Upper lobe of right lung (tissue), 1 donor: ENCODE results near the gene ZNF667. TPM values are rescaled to one million over a fixed set of nuclear protein-coding genes. Genes with fewer than 3 reads are reported as not detected.
A peak's percentile ranks its signal among the peaks of the same experiment; 100 is the strongest.

ENCODE experiments used
- ATAC-seq: fragments of 200-7000 bp; cut with Tn5 transposase; one replicate; pipeline ENCODE4 v1.9.1; 2020; ENCODE audit warnings: mild to moderate bottlenecking, moderate library complexity
- DNase-seq: peaks from one replicate; pipeline ENCODE4 v3.0.0-alpha.2; 2020
- H3K27ac ChIP-seq: fragments of 200-600 bp; one replicate; pipeline ENCODE4 v1.8.0; 2022
- H3K27me3 ChIP-seq: fragments of 200-600 bp; one replicate; pipeline ENCODE4 v1.8.0; 2022; ENCODE audit warnings: mild to moderate bottlenecking
- H3K36me3 ChIP-seq: fragments of 200-600 bp; one replicate; pipeline ENCODE4 v1.8.0; 2022
- H3K4me1 ChIP-seq: fragments of 200-600 bp; one replicate; pipeline ENCODE4 v1.8.0; 2022
- H3K4me3 ChIP-seq: fragments of 200-600 bp; one replicate; pipeline ENCODE4 v1.8.0; 2022; ENCODE audit warnings: mild to moderate bottlenecking
- H3K9me3 ChIP-seq: fragments of 200-600 bp; one replicate; pipeline ENCODE4 v1.8.0; 2022
- intact Hi-C: fragments of 100-400 bp; cut with DNase I; formaldehyde crosslinking; loops from one replicate; pipeline ENCODE4 v1.11.0; 2022
- total RNA-seq: library from RNA; stranded (reverse); fragmentation: NEBNext Ultra II Directional; extraction: Animal tissue kit (Norgen Biotek cat#: 25700); gene quantifications from one replicate; pipeline ENCODE4 v1.2.1, GENCODE V29; 2021
- TF ChIP-seq, protein P1 (sequence below): fragments of 200-600 bp; IDR thresholded peaks from one replicate; pipeline ENCODE4 v1.8.0; 2022; ENCODE audit warnings: antibody characterized with exemption
- donor health status: DM: no; HTN: yes; CAD: no; lungs with severe emphysema.

Gene ZNF667
- total RNA-seq, 1 donor from 2014 or later: 2.8 TPM

DNA sequence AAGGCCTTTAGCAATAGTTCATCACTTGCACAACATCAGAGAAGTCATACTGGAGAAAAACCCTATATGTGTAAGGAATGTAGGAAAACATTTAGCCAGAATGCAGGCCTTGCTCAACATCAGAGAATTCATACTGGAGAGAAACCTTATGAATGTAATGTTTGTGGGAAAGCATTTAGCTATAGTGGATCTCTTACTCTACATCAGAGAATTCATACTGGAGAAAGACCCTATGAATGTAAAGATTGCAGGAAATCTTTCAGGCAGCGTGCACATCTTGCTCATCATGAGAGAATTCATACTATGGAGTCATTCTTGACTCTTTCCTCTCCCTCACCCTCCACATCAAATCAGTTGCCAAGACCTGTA is 53.2 kb downstream of the ZNF667 start:
- no peaks in the 10 kb centered on the region for H3K27me3 ChIP-seq
- ATAC-seq (no peak), DNase-seq (no peak)
- H3K36me3 ChIP-seq: no peaks in the 10 kb centered on the region
- intact Hi-C loops: no loop called here
- H3K9me3 ChIP-seq: peaks cover 99% of the 10 kb centered on the region
- no peaks in the 10 kb centered on the region for H3K4me1 ChIP-seq
- H3K27ac ChIP-seq: no peak overlapping the region
- TF ChIP-seq, protein P1, sequence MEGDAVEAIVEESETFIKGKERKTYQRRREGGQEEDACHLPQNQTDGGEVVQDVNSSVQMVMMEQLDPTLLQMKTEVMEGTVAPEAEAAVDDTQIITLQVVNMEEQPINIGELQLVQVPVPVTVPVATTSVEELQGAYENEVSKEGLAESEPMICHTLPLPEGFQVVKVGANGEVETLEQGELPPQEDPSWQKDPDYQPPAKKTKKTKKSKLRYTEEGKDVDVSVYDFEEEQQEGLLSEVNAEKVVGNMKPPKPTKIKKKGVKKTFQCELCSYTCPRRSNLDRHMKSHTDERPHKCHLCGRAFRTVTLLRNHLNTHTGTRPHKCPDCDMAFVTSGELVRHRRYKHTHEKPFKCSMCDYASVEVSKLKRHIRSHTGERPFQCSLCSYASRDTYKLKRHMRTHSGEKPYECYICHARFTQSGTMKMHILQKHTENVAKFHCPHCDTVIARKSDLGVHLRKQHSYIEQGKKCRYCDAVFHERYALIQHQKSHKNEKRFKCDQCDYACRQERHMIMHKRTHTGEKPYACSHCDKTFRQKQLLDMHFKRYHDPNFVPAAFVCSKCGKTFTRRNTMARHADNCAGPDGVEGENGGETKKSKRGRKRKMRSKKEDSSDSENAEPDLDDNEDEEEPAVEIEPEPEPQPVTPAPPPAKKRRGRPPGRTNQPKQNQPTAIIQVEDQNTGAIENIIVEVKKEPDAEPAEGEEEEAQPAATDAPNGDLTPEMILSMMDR: no peak
- H3K4me3 ChIP-seq: no peak overlapping the region

DNA sequence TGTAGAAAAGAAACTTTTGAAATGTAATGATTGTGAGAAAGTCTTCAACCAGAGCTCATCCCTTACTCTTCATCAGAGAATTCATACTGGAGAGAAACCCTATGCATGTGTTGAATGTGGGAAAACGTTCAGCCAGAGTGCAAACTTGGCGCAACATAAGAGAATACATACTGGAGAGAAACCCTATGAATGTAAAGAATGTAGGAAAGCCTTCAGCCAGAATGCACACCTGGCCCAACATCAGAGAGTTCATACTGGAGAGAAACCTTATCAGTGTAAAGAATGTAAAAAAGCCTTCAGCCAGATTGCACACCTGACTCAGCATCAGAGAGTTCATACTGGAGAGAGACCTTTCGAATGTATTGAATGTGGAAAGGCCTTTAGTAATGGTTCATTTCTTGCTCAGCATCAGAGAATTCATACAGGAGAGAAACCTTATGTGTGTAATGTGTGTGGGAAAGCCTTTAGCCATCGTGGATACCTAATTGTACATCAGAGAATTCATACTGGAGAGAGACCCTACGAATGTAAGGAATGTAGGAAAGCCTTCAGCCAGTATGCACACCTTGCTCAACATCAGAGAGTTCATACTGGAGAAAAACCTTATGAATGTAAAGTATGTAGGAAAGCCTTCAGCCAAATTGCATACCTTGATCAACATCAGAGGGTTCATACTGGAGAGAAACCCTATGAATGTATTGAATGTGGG is 53.7 kb downstream of the ZNF667 start:
- ATAC-seq (no peak), DNase-seq (no peak)
- no peaks in the 10 kb centered on the region for H3K36me3 ChIP-seq
- H3K27me3 ChIP-seq: no peaks in the 10 kb centered on the region
- no peak overlapping the region for H3K4me3 ChIP-seq
- intact Hi-C loops: no loop called here
- no peaks in the 10 kb centered on the region for H3K4me1 ChIP-seq
- no peak overlapping the region for H3K27ac ChIP-seq
- peaks cover 99% of the 10 kb centered on the region for H3K9me3 ChIP-seq
- TF ChIP-seq, protein P1: no peak

DNA sequence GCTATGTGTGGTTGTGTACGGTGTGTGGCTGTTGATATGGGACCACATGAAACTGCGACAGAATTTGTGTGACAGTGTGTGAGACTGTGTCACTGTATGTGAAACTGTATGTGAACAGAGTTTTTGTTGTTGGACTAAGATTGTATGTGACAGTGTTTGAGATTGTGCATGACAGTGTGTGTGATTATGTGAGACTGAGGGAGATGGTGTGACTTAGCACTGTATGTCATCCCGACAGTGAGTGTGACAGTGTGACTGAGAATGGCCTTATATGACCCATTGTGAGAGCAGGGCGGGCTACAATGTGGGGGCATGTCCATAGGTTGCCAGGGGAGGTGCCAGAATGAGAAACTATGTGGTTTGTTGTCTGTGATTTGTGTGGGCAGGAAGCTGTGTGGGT is 72.1 kb downstream of the ZNF667 start:
- H3K4me3 ChIP-seq: peak overlapping the region; percentile 76
- intact Hi-C loops: no loop called here
- no peaks in the 10 kb centered on the region for H3K27me3 ChIP-seq
- peaks cover 28% of the 10 kb centered on the region for H3K36me3 ChIP-seq
- peaks cover 14% of the 10 kb centered on the region for H3K9me3 ChIP-seq
- DNase-seq: no peak
- H3K4me1 ChIP-seq: peaks cover 7% of the 10 kb centered on the region
- TF ChIP-seq, protein P1: no peak
- no peak overlapping the region for H3K27ac ChIP-seq
- ATAC-seq: no peak

DNA sequence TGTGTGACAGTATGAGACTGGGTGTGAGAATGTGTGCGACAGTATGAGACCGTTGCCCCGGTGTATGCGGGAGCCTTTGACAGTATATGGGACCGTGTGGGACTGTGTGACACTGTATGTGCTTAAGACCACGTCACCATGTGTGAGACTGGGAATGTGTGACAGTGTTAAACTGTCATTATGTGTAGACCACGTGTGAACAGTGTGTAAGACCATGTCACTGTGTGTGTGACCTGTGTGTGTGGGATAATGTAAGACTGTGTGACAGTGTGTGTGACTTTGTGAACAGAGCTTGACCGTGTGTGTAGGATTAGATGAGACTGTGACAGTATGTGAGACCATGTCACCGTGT is 72.5 kb downstream of the ZNF667 start:
- TF ChIP-seq, protein P1: no peak
- Histone ChIP-seq H3K4me1 (peaks cover 7% of the 10 kb centered on the region), H3K27me3 (no peaks in the 10 kb centered on the region), H3K27ac (peak overlapping the region; percentile 96), H3K9me3 (peaks cover 13% of the 10 kb centered on the region), H3K36me3 (peaks cover 24% of the 10 kb centered on the region), H3K4me3 (peak overlapping the region; percentile 76)
- intact Hi-C loops: no loop called here
- DNase-seq (no peak), ATAC-seq (no peak)

DNA sequence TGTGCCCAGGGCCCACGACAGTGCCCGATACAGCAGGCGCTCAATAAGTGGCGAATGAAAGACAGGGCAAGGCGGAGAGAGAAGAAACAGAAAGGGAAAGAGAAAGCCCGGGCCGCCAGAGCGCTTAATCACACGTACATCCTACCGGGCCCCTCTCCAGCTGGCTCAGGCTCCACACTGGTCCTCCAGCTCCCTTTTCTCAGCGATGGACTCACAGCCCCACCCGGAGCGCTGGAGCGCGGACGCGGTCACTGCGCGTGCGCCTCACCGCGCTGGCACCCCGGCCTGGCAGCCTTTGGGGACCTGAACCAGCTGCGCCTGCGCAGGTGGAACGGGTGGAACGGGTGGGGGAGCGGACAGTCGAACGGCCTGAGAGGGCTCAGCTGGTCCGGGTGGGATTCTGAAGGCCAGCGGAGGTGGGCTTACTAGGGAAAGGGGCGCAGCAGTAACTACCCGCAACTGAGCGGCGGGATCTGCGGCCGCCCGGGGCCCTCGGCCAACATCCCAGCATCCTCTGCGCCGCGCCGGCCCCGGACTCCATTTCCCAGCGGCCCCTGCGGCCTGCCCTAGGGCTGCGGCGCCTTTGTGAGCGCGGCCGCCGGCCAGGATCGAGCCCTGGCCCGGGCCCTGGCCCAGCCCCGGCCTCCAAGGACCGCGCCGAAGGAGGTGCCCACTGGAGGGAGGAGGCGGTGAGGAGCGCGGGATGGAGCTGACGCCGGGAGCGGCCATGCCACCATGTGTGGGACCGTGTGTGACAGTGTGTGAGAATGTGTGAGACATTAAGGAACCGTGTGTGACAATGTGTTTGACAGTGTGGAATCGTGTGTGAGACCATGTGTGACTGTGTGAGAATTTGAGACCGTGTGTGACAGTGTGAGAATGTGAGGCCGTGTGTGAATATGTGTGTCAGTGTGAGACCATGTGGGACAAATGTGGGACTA is 73.1 kb downstream of the ZNF667 start, which contains the start of gene ZNF583:
Gene ZNF583 (plus strand): TSS at position 569 of the 941 bp plus-strand sequence. CDS start 2,783 bp downstream, outside the sequence.
- peak; percentile 98 for DNase-seq
- H3K27ac ChIP-seq: peak within 1 kb of the TSS; percentile 96
- peaks cover 17% of the 10 kb centered on the region for H3K36me3 ChIP-seq
- peak; percentile 98 for ATAC-seq
- H3K27me3 ChIP-seq: no peaks in the 10 kb centered on the region
- peaks cover 8% of the 10 kb centered on the region for H3K9me3 ChIP-seq
- intact Hi-C loops: no loop called here
- H3K4me1 ChIP-seq: peaks cover 7% of the 10 kb centered on the region
- H3K4me3 ChIP-seq: peak within 1 kb of the TSS; percentile 76
- TF ChIP-seq, protein P1: no peak
